Measurements from ENCODE around the gene SH3BP4.

- no peak for TF ChIP-seq CTCF (IDR thresholded peaks at IDR 0.05)
- no peak for TF ChIP-seq POLR2A (IDR thresholded peaks at IDR 0.05)
Observed at GRCh38 chr2:235021752-235022151, 69.9 kb downstream of the SH3BP4 start.

Data from esophagus squamous epithelium (tissue), 4 donors.